HepG2 (cell line): ENCODE data around the gene UNC5C. TPM values are rescaled to one million over a fixed set of nuclear protein-coding genes. Genes with fewer than 3 reads are reported as not detected.
A peak's percentile ranks its signal among the peaks of the same experiment; 100 is the strongest.

Source experiments
- ATAC-seq: fragments of 200-7000 bp; cut with Tn5 transposase; 3 replicates; pipeline ENCODE4 v1.9.1; 2020; ENCODE audit warnings: mild to moderate bottlenecking, moderate library complexity
- BruUV-seq: library from RNA; stranded (reverse); fragments of 400-500 nt; replicated peaks from 2 replicates; lab custom pipeline; 2021; lab: Mats Ljungman, UMichigan
- CTCF ChIA-PET: fragments of 300-600 bp; formaldehyde crosslinking; extraction: SDS; loops from one replicate; lab custom pipeline; 2021; ENCODE audit warnings: low total read pairs, inconsistent platforms, low intra/inter-chr PET ratio; lab: Yijun Ruan, JAX
- POLR2A ChIA-PET: fragments of 350-600 bp; sonication (Branson Sonifier 250); formaldehyde crosslinking; loops from one replicate; lab custom pipeline; 2020; ENCODE audit warnings: antibody characterized with exemption, inconsistent platforms; lab: Yijun Ruan, JAX
- DNase-seq: peaks from one replicate; pipeline ENCODE4 v3.0.0-alpha.2; 2015; ENCODE audit warnings: low spot score
- FAIRE-seq: peaks from 3 replicates; lab custom pipeline; 2011; peaks lifted over from hg19 to GRCh38; lab: Jason Lieb, UNC
- H2AFZ ChIP-seq: one replicate; pipeline ENCODE4 v1.6.1; 2011; ENCODE audit warnings: low read length, inconsistent platforms
- H3K27ac ChIP-seq: fragments of 300-600 bp; 3 replicates; pipeline ENCODE4 v1.8.0; 2011; ENCODE audit warnings: mixed run types, mild to moderate bottlenecking, mixed read lengths, low read length, inconsistent platforms; ENCODE audit not compliant: insufficient read depth; ENCODE audit errors: extremely low read length
- H3K27me3 ChIP-seq, 2 experiments: fragments of 200-600 bp in 1 of 2; 2 replicates in 1 of 2; 3 replicates in 1 of 2; pipeline versions ENCODE4 v1.6.0 to v1.8.0; 2011; ENCODE audit warnings: low read length in 2 of 2, mild to moderate bottlenecking in 2 of 2, moderate library complexity in 2 of 2, inconsistent platforms in 1 of 2; ENCODE audit not compliant: insufficient read depth in 2 of 2, control insufficient read depth in 1 of 2
- H3K36me3 ChIP-seq, 2 experiments: fragments of 200-600 bp in 1 of 2; replicated peaks in 1 of 2; 2 replicates in 1 of 2; 3 replicates in 1 of 2; pipeline versions ENCODE4 v1.5.1 to v1.8.0; 2011; ENCODE audit warnings: low read length in 2 of 2, inconsistent platforms in 1 of 2; ENCODE audit not compliant: insufficient read depth in 2 of 2, control insufficient read depth in 1 of 2
- H3K4me1 ChIP-seq: 2 replicates; pipeline ENCODE4 v1.5.1; 2012; ENCODE audit warnings: low read length, inconsistent platforms; ENCODE audit not compliant: insufficient read depth
- H3K4me2 ChIP-seq: 2 replicates; pipeline ENCODE4 v1.6.0; 2011; ENCODE audit warnings: low read depth, low read length, inconsistent platforms
- H3K4me3 ChIP-seq, 3 experiments: fragments of 200-600 bp in 1 of 3; sonication (generic), shearing (Covaris generic) in 1 of 3; replicated peaks in 1 of 3; 2 replicates each; pipeline ENCODE4 v1.5.1; 2011 to 2016; ENCODE audit warnings: low read length in 3 of 3, inconsistent platforms in 2 of 3, low read depth in 2 of 3, mild to moderate bottlenecking in 2 of 3, control low read depth in 1 of 3, mixed read lengths in 1 of 3; ENCODE audit not compliant: insufficient read depth in 1 of 3
- H3K79me2 ChIP-seq: one replicate; pipeline ENCODE4 v1.6.1; 2011; ENCODE audit warnings: low read length, inconsistent platforms; ENCODE audit not compliant: insufficient read depth
- H3K9ac ChIP-seq: 2 replicates; pipeline ENCODE4 v1.6.0; 2011; ENCODE audit warnings: mild to moderate bottlenecking, low read depth, low read length, inconsistent platforms; ENCODE audit not compliant: insufficient read depth
- H3K9me3 ChIP-seq: 2 replicates; pipeline ENCODE4 v1.5.1; 2012; ENCODE audit warnings: mild to moderate bottlenecking, low read length
- H4K20me1 ChIP-seq: 2 replicates; pipeline ENCODE4 v1.6.0; 2011; ENCODE audit warnings: inconsistent platforms, mild to moderate bottlenecking, low read length, moderate library complexity; ENCODE audit not compliant: insufficient read depth
- ASH2L ChIP-seq: fragments of 300-600, 200-600 bp; sonication (generic); IDR thresholded peaks from 2 replicates; pipeline ENCODE4 v1.7.0; 2017; ENCODE audit warnings: low read depth, mild to moderate bottlenecking, moderate library complexity, mixed read lengths, low read length; ENCODE audit not compliant: insufficient read length
- DBP ChIP-seq: sonication (generic); formaldehyde crosslinking; IDR thresholded peaks from 2 replicates; pipeline ENCODE4 v1.4.0; 2020; ENCODE audit warnings: missing genetic modification reagents; ENCODE audit errors: not compliant biosample characterization
- DMAP1 ChIP-seq: IDR thresholded peaks from 2 replicates; pipeline ENCODE4 v1.6.1; 2016
- PAXIP1 ChIP-seq: sonication (generic); formaldehyde crosslinking; conservative IDR thresholded peaks from 2 replicates; pipeline ENCODE4 v1.4.0; 2020; ENCODE audit warnings: mild to moderate bottlenecking, missing genetic modification reagents, moderate library complexity
- POLR2A ChIP-seq, 2 experiments: IDR thresholded peaks; 2 replicates each; pipeline ENCODE4 v1.6.1; 2011; ENCODE audit warnings: low read depth in 2 of 2, low read length in 2 of 2, mild to moderate bottlenecking in 1 of 2, moderate library complexity in 1 of 2; ENCODE audit not compliant: insufficient read depth in 1 of 2
- TCF12 ChIP-seq, 2 experiments: fragments of 450-650 bp in 1 of 2; sonication (generic) in 1 of 2; formaldehyde crosslinking in 1 of 2; IDR thresholded peaks; 2 replicates each; pipeline versions ENCODE4 v1.6.1 to v1.8.0; 2017 to 2022; ENCODE audit warnings: antibody characterized with exemption in 1 of 2, mild to moderate bottlenecking in 1 of 2, missing genetic modification reagents in 1 of 2, moderate library complexity in 1 of 2
- TGIF2 ChIP-seq: IDR thresholded peaks from 2 replicates; pipeline ENCODE4 v1.6.1; 2016; ENCODE audit warnings: control low read depth, missing compliant biosample characterization
- ZNF232 ChIP-seq: sonication (generic); formaldehyde crosslinking; IDR thresholded peaks from 2 replicates; pipeline ENCODE4 v1.4.0; 2020; ENCODE audit warnings: missing genetic modification reagents, borderline replicate concordance
- ZNF362 ChIP-seq: sonication (generic); formaldehyde crosslinking; IDR thresholded peaks from 2 replicates; pipeline ENCODE4 v1.4.0; 2020; ENCODE audit warnings: missing genetic modification reagents, mild to moderate bottlenecking, borderline replicate concordance
- ZNF460 ChIP-seq: sonication (generic); formaldehyde crosslinking; IDR thresholded peaks from 2 replicates; pipeline ENCODE4 v1.5.1; 2020; ENCODE audit warnings: missing genetic modification reagents, mild to moderate bottlenecking, borderline replicate concordance
- ZNF530 ChIP-seq: sonication (generic); formaldehyde crosslinking; IDR thresholded peaks from 2 replicates; pipeline ENCODE4 v1.5.0; 2020; ENCODE audit warnings: low read depth, mild to moderate bottlenecking, missing genetic modification reagents
- ZSCAN25 ChIP-seq: sonication (generic); formaldehyde crosslinking; IDR thresholded peaks from 2 replicates; pipeline ENCODE4 v1.8.0; 2022; ENCODE audit warnings: mild to moderate bottlenecking, missing genetic modification reagents
- WGBS: methylation state at CpG from one replicate; pipeline ENCODE4 v1.1.6; 2017; ENCODE audit warnings: low lambda C conversion rate; 5-methylcytosine and 5-hydroxymethylcytosine counted together
- in situ Hi-C: cut with HindIII; loops from 2 replicates; pipeline ENCODE4 v1.10.0; 2017; ENCODE audit warnings: low pct_unique_long_range_greater_than_20kb; ENCODE audit not compliant: extremely low pct_ligation_motif_present
- intact Hi-C: fragments of 100-400 bp; cut with micrococcal nuclease; formaldehyde crosslinking; loops from one replicate; pipeline ENCODE4 v1.10.0; 2022; ENCODE audit not compliant: unreplicated experiment
- polyA plus RNA-seq, 8 experiments: library from polyadenylated mRNA; depleted of rRNA in 3 of 8; stranded (reverse) in 7 of 8; unstranded in 1 of 8; fragments of >200 nt; fragmentation: Illumina TruSeq in 4 of 8; extraction: Trizol in 4 of 8; gene quantifications; 2 replicates each; pipeline versions ENCODE4 v1.2.1 to v1.2.3, GENCODE V29; 2011 to 2016; ENCODE audit warnings: low read depth in 4 of 8, missing spikeins in 1 of 8, mixed read lengths in 1 of 8; ENCODE audit not compliant: insufficient read depth in 1 of 8
- total RNA-seq, 5 experiments: library from RNA; depleted of rRNA; stranded (reverse); fragments of >200 nt; fragmentation: Illumina TruSeq; extraction: Trizol; gene quantifications; 2 replicates each; pipeline ENCODE4 v1.2.3, GENCODE V29; 2016; ENCODE audit warnings: low read depth in 1 of 5

The UNC5C gene
- total and polyA plus RNA-seq, 2 of the 13 experiments (the other 11 are each of a cell fraction or from before 2014, with no cell fraction given), result not detected

- no peak overlapping the region for H2AFZ ChIP-seq
- H3K27me3 ChIP-seq, result no peaks in the 10 kb centered on the region
- BruUV-seq, result no TSS peak
- no peaks in the 10 kb centered on the region for H3K79me2 ChIP-seq
- no peaks in the 10 kb centered on the region for H3K36me3 ChIP-seq
- no peak for TF ChIP-seq TCF12 (IDR thresholded peaks at IDR 0.05)
- no peak for TF ChIP-seq TCF12 (CRISPR knock-in tag; IDR thresholded peaks at IDR 0.05)
- TF ChIP-seq ZSCAN25 (CRISPR knock-in tag), result no peak
- TF ChIP-seq DBP (CRISPR knock-in tag), result no peak
- no peak overlapping the region for H3K4me2 ChIP-seq
- DNase-seq, result no peak
- FAIRE-seq, result no peak
- H3K9me3 ChIP-seq, result no peaks in the 10 kb centered on the region
- WGBS, result 0% methylated on average over 3 of the region's 3 CpGs
- no peak overlapping the region for H3K9ac ChIP-seq
- in situ Hi-C loops (loop anchor here (25.0 kb wide), 1 partner anchor 2006 kb away; no protein-coding TSS in a partner anchor), intact Hi-C loops (no loop called here)
- ChIA-PET CTCF (interaction anchor here (0.6 kb wide), 1 partner anchor 588 kb away, joined by 3 read pairs; no protein-coding TSS in a partner anchor), POLR2A (no interaction called here)
- H3K4me1 ChIP-seq, result no peaks in the 10 kb centered on the region
- ATAC-seq, result no peak
- no peaks in the 10 kb centered on the region for H4K20me1 ChIP-seq
- H3K4me3 ChIP-seq, result no peak overlapping the region
- no peak overlapping the region for H3K27ac ChIP-seq
These were observed 392.4 kb downstream of the UNC5C start for GRCh38 chr4:95156452-95156765.

GRCh38 chr4:95155759-95156451 is 392.9 kb downstream of the UNC5C start:
- Histone ChIP-seq H3K79me2 (no peaks in the 10 kb centered on the region), H4K20me1 (no peaks in the 10 kb centered on the region), H3K9ac (no peak overlapping the region), H3K4me3 (0 out of 6 replicates have a peak overlapping the region, but pooled peaks of 1 of the 3 experiments have one; percentile 31), H3K9me3 (no peaks in the 10 kb centered on the region), H3K27ac (no peak overlapping the region), H2AFZ (no peak overlapping the region), H3K4me1 (no peaks in the 10 kb centered on the region), H3K4me2 (no peak overlapping the region), H3K36me3 (no peaks in the 10 kb centered on the region), H3K27me3 (no peaks in the 10 kb centered on the region)
- FAIRE-seq (no peak), DNase-seq (peak; percentile 13), ATAC-seq (no peak)
- ChIA-PET POLR2A (no interaction called here), CTCF (interaction anchor here (0.6 kb wide), 1 partner anchor 589 kb away, joined by 3 read pairs; no protein-coding TSS in a partner anchor)
- WGBS, result 0% methylated on average over 2 of the region's 2 CpGs
- BruUV-seq, result no TSS peak
- intact Hi-C loops (no loop called here), in situ Hi-C loops (loop anchor here (25.0 kb wide), 1 partner anchor 2006 kb away; no protein-coding TSS in a partner anchor)
- TF ChIP-seq ZNF362 (CRISPR knock-in tag) (peak; percentile 74; the same call in 1 of the 2 replicates), POLR2A (IDR thresholded peaks at IDR 0.05; ENCODE audit: insufficient read depth in 1 of 2, low read depth in 2 of 2, low read length in 2 of 2) (no peak), TGIF2 (no peak), ASH2L (no peak), PAXIP1 (CRISPR knock-in tag) (no peak), ZNF530 (no peak), DMAP1 (CRISPR knock-in tag) (no peak), ZNF232 (CRISPR knock-in tag) (no peak), ZNF460 (CRISPR knock-in tag) (no peak)
